Right lobe of liver (tissue), 4 donors: Measurements from ENCODE around the gene HSP90AB1.

Experiments
- CTCF ChIP-seq, 4 donors: fragments of 200-600 bp in 3 of 4; fragments of 450-650 bp in 1 of 4; IDR thresholded peaks; one replicate each; pipeline versions ENCODE4 v1.5.1 to v1.8.0; 2016 to 2022; ENCODE audit warnings: antibody characterized with exemption in 4 of 4, mild to moderate bottlenecking in 2 of 4
- POLR2A ChIP-seq: fragments of 450-650 bp; IDR thresholded peaks from one replicate; pipeline ENCODE4 v1.6.1; 2017; ENCODE audit warnings: antibody characterized with exemption, mild to moderate bottlenecking
- donor health status: DM: no; HTN: no; CAD: no.
- donor health status: DM: no; HTN: no; CAD: no.
- donor health status: DM: no; HTN: yes; CAD: no.

DNA sequence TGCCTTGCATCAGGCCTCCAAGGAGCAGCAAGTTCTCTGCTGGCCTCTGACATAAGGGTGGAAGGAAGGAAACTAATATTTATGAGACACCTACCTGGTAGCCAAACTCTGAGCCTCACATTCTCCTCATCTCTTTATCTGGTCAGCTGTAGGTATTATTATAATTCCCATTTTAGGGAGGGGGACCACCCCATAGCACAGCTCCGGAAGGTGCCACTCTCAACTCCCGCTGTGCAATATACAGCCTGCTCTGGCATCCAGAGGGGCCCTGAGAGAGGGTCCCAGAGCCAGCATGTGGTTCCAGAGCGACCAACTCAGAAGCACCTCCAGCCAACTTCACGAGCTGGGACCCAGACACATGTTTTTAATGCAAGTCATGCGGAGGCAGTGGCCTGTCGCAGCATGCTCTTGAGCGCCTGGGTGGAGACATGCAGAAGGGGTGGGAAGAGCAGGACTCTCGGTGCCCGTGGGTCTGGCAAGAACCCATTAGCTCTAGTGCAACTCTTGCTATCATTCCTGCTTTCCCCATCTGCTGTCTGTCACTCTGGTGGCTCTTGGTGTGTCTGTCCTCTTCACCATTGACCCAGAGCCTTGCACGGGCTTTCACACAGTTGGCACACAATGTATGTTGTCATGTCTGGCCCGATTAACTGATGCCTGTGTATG lies 45.1 kb upstream of the HSP90AB1 start:
- TF ChIP-seq CTCF (IDR thresholded peaks at IDR 0.05) (no peak), POLR2A (no peak)
